A549 treated with ZK216348 at 1 μM for 4 hours (cell line): ENCODE data around the gene MRPS34. TPM values are rescaled to one million over a fixed set of nuclear protein-coding genes. Genes with fewer than 3 reads are reported as not detected.

Source experiments
- total RNA-seq: library from RNA; stranded (reverse); fragments of 200-300 nt; extraction: Qiagen RNA extraction; gene quantifications from 5 replicates; pipeline ENCODE4 v1.2.3, GENCODE V29; 2022; ENCODE audit warnings: low read depth

Gene MRPS34
- 152 to 266 TPM (median 257 TPM) in 5 replicates for total RNA-seq

DNA sequence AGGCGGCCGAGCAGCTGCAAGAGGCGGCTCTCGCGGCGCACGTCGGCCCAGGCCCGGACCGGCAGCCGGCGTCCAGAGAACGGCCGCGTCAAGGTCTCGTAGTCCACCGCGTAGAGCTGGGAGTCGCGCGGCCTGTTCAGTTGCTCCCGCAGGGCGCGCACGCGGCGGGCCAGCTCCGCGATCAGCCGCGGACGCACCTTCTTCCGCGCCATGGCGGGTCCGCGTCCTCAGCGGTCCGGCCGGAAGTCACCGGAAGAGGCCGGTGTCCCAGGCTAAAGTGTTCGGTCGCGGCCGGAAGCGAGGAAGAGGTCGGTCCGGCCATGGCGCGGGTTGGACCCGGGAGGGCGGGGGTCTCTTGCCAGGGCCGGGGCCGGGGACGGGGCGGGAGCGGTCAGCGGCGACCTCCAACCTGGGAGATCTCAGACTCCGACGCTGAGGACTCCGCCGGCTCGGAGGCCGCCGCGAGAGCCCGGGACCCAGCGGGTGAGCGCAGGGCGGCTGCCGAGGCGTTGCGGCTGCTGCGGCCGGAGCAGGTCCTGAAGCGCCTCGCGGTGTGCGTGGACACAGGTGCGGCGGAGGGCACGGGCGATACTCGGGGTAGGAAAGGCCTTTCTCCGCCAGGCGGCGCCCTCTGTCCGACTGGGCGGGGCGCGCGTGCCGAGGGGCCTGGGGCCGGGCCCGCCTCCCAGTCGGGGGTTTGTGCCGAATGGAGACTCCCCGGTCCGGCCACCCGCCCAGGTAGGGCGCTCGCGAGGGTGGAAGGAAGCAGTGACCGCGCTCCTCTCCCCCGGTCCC is at the start of gene MRPS34:
Gene MRPS34, minus strand, starts transcription at position 227 of the 795 bp plus-strand sequence. Its CDS starts 15 bp downstream, at position 212.

GRCh38 chr16:1793578-1794220 is 20.8 kb upstream of the MRPS34 start, which contains the start of gene IGFALS:
TSS of gene IGFALS (minus strand) at chr16:1793705. CDS start at chr16:1793652, 53 bp downstream.

GRCh38 chr16:1782408-1783264 is 9.7 kb upstream of the MRPS34 start, which contains the start of the genes NUBP2 and SPSB3:
TSS of gene NUBP2 (plus strand) at chr16:1782960. CDS start at chr16:1783021, 61 bp downstream.
TSS of gene SPSB3 (minus strand) at chr16:1782571. CDS start at chr16:1781483, 1,088 bp downstream.

DNA sequence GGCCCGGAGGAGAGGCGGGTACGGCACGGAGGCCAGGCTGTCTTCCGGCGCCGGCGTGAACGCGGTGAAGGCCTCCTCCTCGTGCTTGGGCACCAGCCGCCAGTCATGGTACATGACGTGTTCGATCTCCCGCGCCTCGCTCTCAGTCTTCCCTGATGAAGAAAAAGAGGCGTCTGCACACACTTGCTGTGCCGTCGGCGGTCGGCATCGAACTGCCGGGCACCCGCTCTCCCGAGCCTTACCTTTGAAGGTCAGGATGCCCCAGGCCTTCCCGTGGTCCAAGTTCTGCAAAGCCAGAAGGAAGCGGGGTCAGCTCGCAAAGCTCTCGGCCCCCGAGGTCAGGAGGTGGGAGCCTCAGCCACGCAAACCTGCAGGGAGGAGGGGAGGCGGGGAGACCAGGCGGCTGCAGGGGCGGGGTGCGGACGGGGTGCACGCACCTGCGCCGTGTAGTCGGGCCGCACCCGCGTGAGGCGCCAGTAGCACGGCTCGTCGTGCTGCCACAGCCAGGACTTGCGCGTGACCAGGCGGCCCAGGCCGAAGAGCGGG is 499 bp downstream of the MRPS34 start, which contains the start of gene EME2:
Gene EME2, plus strand, starts transcription at position 449 of the 546 bp plus-strand sequence. CDS start 418 bp downstream, outside the sequence.

GRCh38 chr16:1771188-1771863 is 1.6 kb downstream of the MRPS34 start, which contains the start of gene NME3:
TSS of gene NME3 (minus strand) at chr16:1771543. CDS start at chr16:1771534, 9 bp downstream.

Other genes with a start within 250 kb of the MRPS34 start
- gene TMEM204, start 239.5 kb downstream of the MRPS34 start, total RNA-seq = not detected in 5 replicates
- gene IFT140, start 161.1 kb downstream of the MRPS34 start, total RNA-seq = 8.1 to 11.2 TPM (median 9.7 TPM) in 5 replicates
- 12.4 to 19.1 TPM (median 16.7 TPM) in 5 replicates for gene CRAMP1, start 160.8 kb downstream of the MRPS34 start, total RNA-seq
- gene JPT2, start 94.9 kb downstream of the MRPS34 start, total RNA-seq = 168 to 242 TPM (median 184 TPM) in 5 replicates
- 20.2 to 72.3 TPM (median 60.7 TPM) in 5 replicates for gene MAPK8IP3, start 66.9 kb downstream of the MRPS34 start, total RNA-seq
- gene NME3, start 1.6 kb downstream of the MRPS34 start, total RNA-seq = 23.1 to 67.4 TPM (median 55.9 TPM) in 5 replicates
- gene EME2, start 324 bp downstream of the MRPS34 start, total RNA-seq = 5.3 to 12.7 TPM (median 10.6 TPM) in 5 replicates
- 10.3 to 29.0 TPM (median 24.1 TPM) in 5 replicates for gene SPSB3, start 9.4 kb upstream of the MRPS34 start, total RNA-seq
- 41.7 to 91.8 TPM (median 78.7 TPM) in 5 replicates for gene NUBP2, start 9.8 kb upstream of the MRPS34 start, total RNA-seq
- not detected in 5 replicates for gene IGFALS, start 20.6 kb upstream of the MRPS34 start, total RNA-seq
- 47.2 to 80.4 TPM (median 68.8 TPM) in 5 replicates for gene HAGH, start 53.7 kb upstream of the MRPS34 start, total RNA-seq
- 37.1 to 52.6 TPM (median 47.0 TPM) in 5 replicates for gene FAHD1, start 54.1 kb upstream of the MRPS34 start, total RNA-seq
- gene MEIOB, start 99.0 kb upstream of the MRPS34 start, total RNA-seq = 1.5 to 2.0 TPM (median 1.5 TPM) in 5 replicates
- 1.9 to 3.8 TPM (median 2.9 TPM) in 5 replicates for gene HS3ST6, start 145.3 kb upstream of the MRPS34 start, total RNA-seq
- gene MSRB1, start 170.1 kb upstream of the MRPS34 start, total RNA-seq = 21.6 to 40.8 TPM (median 38.3 TPM) in 5 replicates
- gene RPL3L, start 181.6 kb upstream of the MRPS34 start, total RNA-seq = not detected in 5 replicates
- gene NDUFB10, start 186.4 kb upstream of the MRPS34 start, total RNA-seq = 246 to 312 TPM (median 253 TPM) in 5 replicates
- gene RPS2, start 191.7 kb upstream of the MRPS34 start, total RNA-seq = 2,814 to 5,362 TPM (median 5,215 TPM) in 5 replicates
- not detected in 5 replicates for gene RNF151, start 193.7 kb upstream of the MRPS34 start, total RNA-seq
- 22.3 to 41.6 TPM (median 37.2 TPM) in 5 replicates for gene TBL3, start 198.9 kb upstream of the MRPS34 start, total RNA-seq
- 0.24 to 0.63 TPM (median 0.34 TPM) in 4 of 5 replicates, not detected in the other for gene NOXO1, start 208.3 kb upstream of the MRPS34 start, total RNA-seq
- gene GFER, start 211.1 kb upstream of the MRPS34 start, total RNA-seq = 29.3 to 47.4 TPM (median 42.7 TPM) in 5 replicates
- 4.4 to 8.7 TPM (median 8.3 TPM) in 5 replicates for gene SYNGR3, start 216.8 kb upstream of the MRPS34 start, total RNA-seq
- gene ZNF598, start 236.7 kb upstream of the MRPS34 start, total RNA-seq = 34.2 to 63.9 TPM (median 59.5 TPM) in 5 replicates
- gene NPW, start 246.7 kb upstream of the MRPS34 start, total RNA-seq = 0.65 to 1.6 TPM (median 1.1 TPM) in 4 of 5 replicates, not detected in the other